Measurements from ENCODE around the gene CXCR3.
"Not testable (repeated sequence)": the region's sequence is repeated elsewhere in the genome, so short reads cannot be mapped to it uniquely, and the experiment has no call there.

The CXCR3 gene

DNA sequence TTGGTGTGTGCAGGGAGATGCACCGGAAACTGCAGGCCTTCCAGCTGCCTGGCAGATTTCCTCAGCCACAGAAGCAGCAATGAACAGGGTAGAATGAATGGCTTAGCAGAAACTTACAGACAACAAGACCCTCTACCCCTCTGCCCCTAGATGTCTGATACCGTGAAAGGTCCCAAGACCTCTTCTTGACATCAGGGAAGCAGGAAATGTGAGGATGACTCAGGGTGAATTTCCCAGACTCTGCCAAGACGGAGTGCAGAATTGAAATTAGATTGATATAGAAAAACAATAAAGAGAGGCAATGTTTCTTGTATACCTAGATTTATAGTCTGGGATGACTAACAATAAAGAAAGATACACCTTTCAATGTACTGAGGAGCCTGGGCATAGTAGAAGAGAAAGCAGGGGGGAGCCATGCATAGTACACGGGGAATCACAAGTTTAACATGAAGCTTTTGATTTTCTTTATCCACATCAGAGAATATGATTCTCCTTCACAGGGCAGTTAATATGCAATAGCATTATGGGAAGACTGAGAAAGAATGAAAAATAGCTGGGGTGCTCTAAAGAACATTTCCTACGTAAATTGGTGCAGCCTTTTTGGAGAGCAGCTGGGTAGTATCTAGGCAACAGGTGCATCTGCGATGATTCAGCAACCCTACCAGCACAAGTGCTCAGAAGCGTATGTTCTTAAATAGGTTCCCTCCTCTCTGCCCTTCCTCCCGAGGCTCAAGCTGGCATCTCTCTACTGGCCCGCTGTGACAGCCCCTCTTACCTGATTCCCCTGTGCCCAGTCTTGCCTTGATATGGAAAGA is 18.3 kb upstream of the CXCR3 start:
- no peak for DNase-seq

DNA sequence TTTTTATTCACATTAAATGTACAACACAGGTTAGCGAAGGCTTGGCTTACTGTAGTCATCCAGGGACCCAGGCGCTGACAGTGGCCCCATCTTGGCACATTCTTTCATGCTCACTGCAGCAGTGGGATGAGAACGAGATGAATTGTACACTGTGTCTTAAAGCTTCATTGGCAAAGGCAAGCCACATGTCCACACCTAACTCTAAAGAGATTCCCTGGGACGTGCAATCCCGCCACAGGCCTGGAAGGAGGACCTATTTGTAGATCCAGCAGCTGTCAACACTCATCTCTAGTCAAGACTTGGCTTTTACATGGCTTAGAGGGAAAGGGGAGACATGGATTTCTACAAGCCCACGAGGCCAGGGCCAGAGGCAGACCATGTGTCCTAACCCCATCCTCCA is 16.1 kb upstream of the CXCR3 start:
- no peak for DNase-seq

GRCh38 chrX:71632923-71633657 is 14.8 kb upstream of the CXCR3 start:
- DNase-seq, result no peak

GRCh38 chrX:71629467-71629866 is 11.2 kb upstream of the CXCR3 start:
- DNase-seq, result no peak

DNA sequence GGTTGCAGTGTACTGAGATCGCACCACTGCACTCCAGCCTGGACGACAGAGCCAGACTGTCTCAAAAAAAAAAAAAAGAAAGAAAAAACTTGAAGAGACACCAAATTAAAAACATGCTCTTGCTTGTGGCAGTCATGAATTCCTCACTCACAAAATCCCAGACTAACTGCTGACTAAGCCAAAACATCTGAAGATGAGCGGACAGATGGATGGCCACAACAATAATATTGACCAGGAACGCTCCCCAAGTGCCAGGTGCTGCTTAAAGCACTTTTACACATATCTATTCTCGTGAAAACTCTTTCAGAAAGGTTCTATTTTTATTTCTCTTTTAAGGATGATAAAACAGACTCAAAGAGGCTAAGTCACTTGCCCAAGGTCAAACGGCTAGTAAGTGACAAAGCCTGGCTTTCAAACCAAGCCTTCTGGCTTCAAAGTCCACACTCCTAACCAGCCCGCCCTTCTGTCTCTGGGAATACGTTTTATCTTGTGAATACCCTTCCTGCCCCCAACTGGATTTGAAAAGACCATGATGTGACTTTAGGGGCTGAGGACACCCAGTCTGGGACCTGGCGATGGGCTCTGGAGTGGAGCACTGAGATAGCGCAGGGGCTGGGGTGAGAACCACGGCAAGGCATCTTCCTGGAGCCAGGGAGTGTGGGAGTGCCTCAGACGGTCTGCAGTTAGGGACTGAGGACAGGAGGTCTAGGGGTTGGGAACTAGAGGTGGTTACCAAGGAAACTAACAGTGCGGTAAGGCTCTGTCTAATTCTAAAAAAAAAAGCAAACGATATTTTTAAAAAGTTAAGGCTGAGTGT is 9.5 kb upstream of the CXCR3 start:
- no peak for DNase-seq

GRCh38 chrX:71626576-71626975 is 8.3 kb upstream of the CXCR3 start:
- DNase-seq, result no peak

DNA sequence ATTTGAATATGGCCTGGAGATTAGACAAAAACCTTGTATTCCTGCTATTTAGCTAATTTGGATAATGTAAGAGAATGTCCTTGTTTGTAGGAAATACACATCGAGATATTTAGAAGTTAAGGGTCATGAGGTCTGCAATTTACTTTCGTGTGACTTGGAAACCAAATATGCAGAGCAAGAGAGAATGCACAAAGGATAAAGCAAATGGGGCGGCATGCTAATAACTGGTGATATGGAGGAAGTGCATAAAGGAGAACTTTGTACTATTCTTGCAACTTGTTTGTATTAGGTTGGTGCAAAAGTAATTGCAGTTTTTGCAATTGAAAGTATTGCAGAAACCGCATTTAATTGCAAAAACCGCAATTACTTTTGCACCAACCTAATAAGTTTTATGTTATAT is 7.2 kb upstream of the CXCR3 start:
- no peak for DNase-seq

DNA sequence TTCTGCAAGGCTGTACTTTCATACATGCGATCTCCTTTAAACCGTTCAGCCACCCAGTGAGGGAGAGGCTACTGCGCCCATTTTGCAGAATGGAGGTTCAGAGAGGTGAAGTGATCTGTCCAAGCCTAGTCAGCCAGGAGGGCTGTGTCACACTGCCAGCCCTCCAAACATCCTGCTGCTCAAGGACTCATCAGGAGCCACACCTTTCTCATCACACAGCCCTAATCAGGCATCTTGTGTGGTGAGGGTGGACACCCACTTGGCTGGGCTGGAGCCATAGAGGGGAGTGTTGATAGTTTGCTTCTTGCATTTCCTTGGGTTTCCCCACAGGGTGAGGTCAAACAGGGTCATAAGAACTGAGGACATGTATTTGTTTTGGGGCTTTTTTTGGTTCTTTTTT is 5.4 kb upstream of the CXCR3 start:
- DNase-seq, result no peak

DNA sequence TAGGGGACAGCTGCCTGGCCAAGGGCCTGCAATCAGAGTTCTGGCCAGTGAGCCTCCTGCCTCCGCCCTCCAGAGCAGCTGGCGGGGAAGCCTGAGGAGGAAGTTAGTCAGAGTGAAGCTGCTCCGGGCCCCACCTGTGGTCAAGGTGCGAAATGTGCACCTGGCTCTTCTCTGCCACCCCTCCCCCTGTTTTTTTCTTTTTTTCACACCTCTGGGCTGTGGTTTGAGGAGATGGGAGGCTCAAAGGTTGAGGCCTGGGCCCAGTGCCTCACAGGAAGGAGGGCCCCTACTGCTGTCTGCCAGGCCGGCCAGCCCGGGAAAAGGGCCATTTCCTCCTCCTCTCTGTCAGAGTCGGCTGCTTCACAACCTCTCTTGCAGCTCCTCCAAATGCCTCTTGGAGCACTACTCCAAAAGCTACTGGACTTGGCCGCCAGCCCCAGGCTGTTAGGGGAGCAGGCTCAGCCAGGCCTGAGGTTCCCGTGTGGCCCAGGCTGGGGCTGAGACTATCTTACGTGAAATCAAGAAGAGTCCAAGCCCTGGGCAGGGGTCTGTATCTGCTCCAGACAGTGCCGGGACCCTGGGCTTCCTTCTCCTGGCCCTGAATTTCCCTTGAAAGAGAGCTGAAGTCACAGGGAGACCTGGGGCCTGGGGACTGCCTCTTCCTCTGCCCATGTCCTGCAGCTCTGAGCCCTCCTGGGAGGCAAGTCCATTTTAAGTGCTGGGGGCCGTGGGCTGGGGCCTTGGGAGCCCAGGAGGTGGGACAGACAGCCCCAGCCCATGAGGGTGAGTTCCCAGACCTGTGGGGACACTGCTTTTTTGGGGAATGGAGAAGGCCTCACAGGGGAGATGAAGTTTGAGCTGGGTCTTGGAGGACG is 4.5 kb upstream of the CXCR3 start:
- no peak for DNase-seq

- no peak for DNase-seq
These were observed 3.8 kb upstream of the CXCR3 start for GRCh38 chrX:71622032-71622575.

- no peak for DNase-seq
These were observed 3.3 kb upstream of the CXCR3 start for GRCh38 chrX:71621603-71622002.

GRCh38 chrX:71619986-71620385 is 1.7 kb upstream of the CXCR3 start:
- DNase-seq, result no peak

GRCh38 chrX:71619193-71619592 is 882 bp upstream of the CXCR3 start:
- DNase-seq, result no peak

DNA sequence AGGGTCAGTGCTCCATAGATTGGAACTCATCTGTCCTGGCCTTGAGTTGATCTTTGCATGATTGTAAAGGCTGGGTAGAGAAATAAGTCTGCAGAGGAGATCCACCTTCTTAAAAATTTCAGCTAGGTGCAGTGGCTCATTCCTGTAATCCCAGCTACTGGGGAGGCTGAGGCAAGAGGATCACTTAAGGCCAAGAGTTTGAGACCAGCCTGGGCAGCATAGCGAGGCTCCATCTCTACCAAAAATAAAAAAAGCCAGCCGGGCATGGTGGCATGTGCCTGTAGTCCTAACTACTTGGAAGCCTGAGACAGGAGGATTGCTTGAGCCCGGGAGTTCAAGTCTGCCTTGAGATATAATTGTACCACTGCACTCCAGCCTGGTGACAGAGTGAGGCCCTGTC is 476 bp upstream of the CXCR3 start:
- no peak for DNase-seq

GRCh38 chrX:71617742-71618141 is 569 bp downstream of the CXCR3 start:
- no peak for DNase-seq

- no peak for DNase-seq
These were observed 1.4 kb downstream of the CXCR3 start for GRCh38 chrX:71616672-71617529.

DNA sequence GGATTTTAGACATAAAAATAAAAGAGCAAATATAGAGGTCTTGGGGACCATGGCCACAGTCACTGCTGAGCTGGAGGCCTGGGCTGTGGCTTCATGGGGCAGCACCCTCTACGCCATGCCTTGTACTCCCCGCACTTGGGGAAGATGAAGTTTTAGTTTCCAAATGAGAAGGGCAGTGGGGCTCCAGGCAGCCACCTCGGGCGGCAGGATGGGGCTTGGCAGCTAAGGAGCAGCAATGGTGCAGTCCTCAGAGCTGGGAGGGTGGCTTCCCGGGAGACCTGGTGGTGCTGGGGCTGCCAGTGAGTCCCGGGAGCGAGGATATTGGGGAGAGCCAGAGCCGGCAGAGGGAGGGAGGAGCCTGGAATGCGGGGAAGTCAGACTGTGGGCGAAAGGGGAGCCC is 2.4 kb downstream of the CXCR3 start:
- no peak for DNase-seq

- no peak for DNase-seq
These were observed 3.3 kb downstream of the CXCR3 start for GRCh38 chrX:71615056-71615455.

DNA sequence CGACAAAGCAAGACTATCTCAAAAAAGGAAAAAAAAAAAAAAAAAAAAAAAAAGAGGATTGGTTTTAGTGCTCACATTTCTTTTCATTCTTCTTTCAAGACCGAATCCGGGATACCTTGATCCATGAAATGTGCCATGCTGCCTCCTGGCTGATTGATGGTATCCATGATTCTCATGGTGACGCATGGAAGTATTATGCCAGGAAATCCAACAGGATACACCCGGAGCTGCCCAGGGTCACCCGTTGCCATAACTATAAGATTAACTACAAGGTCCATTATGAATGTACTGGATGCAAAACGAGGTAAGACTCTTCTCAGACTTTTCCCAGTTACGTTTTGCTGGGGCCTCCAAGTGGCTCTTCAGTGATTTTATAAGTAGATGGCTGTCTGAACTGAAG is 6.1 kb downstream of the CXCR3 start:
- DNase-seq, result no peak

DNA sequence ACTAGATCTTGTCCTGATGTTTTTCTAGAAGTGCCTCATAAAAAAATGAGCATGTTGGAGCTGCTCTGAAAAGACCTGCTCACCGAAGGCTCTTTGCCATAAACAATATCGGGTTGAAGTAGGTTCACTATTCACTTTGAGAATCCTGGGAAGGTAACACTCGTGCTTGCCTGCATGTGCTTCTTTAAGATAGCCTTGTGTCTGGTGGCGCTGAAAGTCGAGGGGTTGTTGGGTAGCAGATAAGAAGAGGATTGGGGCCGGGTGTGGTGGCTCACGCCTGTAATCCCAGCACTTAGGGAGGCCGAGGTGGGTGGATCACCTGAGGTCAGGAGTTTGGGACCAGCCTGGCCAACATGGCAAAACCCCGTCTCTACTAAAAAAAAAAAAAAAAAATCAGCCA is 6.6 kb downstream of the CXCR3 start:
- not testable (repeated sequence) for DNase-seq

GRCh38 chrX:71609095-71609750 is 9.1 kb downstream of the CXCR3 start:
- DNase-seq, result no peak

All from retina (tissue), 1 donor.